ENCODE data around the gene RTEL1. TPM values are rescaled to one million over a fixed set of nuclear protein-coding genes. Genes with fewer than 3 reads are reported as not detected.

RTEL1 gene
- total and polyA plus RNA-seq, 9 of the 15 experiments (the other 6 are each of a cell fraction or from before 2014, with no cell fraction given) = 0.36 to 61.0 (median 17.9) TPM

DNA sequence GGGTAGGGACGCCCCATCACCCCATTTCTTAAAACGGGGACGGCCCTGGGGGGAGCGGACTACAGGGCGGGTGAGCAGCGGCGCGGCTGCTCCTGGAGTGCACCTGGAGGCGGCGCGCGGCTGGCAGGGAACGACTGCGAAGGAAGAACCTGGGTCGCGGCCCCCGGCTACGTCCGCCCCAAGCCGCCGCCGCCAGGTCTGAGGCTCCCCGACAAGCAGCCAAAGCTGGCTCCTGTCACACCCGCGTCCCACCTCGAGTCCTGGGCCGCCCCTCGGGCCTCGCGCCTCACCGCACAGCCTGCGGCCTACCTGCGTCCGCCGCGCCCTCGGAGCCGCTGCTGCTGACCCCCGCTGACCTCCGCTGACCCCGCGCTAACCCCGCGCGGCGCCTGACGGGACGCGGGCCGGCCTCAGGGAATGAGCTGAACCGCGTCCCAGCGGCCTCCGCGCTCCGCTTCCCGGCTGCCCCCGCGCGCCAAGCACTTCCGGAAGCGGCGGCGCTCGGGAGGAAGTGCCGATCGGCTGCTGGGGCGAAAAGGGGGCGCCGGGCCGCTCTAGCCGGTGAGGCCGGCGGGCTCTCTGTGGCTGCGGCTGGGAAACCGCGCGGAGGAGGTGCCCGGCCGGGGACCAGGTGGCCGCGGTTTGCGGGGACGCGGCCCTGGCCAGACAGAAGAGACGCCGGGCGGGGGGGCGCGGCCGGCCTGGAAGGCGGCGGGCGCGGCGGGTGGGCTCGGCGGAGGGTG lies 49.6 kb downstream of the RTEL1 start, which contains the start of the genes ARFRP1 and ZGPAT (continued):
- TF ChIP-seq, protein P1, sequence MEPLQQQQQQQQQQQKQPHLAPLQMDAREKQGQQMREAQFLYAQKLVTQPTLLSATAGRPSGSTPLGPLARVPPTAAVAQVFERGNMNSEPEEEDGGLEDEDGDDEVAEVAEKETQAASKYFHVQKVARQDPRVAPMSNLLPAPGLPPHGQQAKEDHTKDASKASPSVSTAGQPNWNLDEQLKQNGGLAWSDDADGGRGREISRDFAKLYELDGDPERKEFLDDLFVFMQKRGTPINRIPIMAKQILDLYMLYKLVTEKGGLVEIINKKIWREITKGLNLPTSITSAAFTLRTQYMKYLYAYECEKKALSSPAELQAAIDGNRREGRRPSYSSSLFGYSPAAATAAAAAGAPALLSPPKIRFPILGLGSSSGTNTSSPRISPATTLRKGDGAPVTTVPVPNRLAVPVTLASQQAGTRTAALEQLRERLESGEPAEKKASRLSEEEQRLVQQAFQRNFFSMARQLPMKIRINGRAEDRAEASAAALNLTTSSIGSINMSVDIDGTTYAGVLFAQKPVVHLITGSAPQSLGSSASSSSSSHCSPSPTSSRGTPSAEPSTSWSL (CRISPR knock-in tag; IDR thresholded peaks at IDR 0.05; ENCODE audit: borderline replicate concordance) = 0 out of 2 replicates have a peak, but pooled peaks have one; percentile 25
- TF ChIP-seq TAL1 (IDR thresholded peaks at IDR 0.05) (no peak), FOXK1 (CRISPR knock-in tag; IDR thresholded peaks at IDR 0.05; ENCODE audit: borderline replicate concordance) (no peak), PRPF4 (IDR thresholded peaks at IDR 0.05; ENCODE audit: insufficient read depth, low read depth, low read length, poor library complexity, severe bottlenecking) (no peak), HDAC3 (IDR thresholded peaks at IDR 0.05; ENCODE audit: borderline replicate concordance, partially characterized antibody) (no peak), KLF6 (CRISPR knock-in tag; IDR thresholded peaks at IDR 0.05; ENCODE audit: borderline replicate concordance) (no peak), HNRNPL (IDR thresholded peaks at IDR 0.05; ENCODE audit: low read depth, low read length) (0 out of 2 replicates have a peak, but pooled peaks have one; percentile 28), SMC3 (conservative IDR thresholded peaks at IDR 0.05; ENCODE audit: insufficient read depth, low read depth, low read length) (no peak), MAFK (IDR thresholded peaks at IDR 0.05; ENCODE audit: low read length) (no peak), NFE2 (IDR thresholded peaks at IDR 0.05; ENCODE audit: low read depth) (no peak), ERF (CRISPR knock-in tag; IDR thresholded peaks at IDR 0.05) (no peak; the same call in 1 of the 2 replicates), ZNF12 (CRISPR knock-in tag; IDR thresholded peaks at IDR 0.05) (no peak), ZZZ3 (IDR thresholded peaks at IDR 0.05) (no peak)
- TF ChIP-seq, protein P2, sequence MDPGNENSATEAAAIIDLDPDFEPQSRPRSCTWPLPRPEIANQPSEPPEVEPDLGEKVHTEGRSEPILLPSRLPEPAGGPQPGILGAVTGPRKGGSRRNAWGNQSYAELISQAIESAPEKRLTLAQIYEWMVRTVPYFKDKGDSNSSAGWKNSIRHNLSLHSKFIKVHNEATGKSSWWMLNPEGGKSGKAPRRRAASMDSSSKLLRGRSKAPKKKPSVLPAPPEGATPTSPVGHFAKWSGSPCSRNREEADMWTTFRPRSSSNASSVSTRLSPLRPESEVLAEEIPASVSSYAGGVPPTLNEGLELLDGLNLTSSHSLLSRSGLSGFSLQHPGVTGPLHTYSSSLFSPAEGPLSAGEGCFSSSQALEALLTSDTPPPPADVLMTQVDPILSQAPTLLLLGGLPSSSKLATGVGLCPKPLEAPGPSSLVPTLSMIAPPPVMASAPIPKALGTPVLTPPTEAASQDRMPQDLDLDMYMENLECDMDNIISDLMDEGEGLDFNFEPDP (CRISPR knock-in tag; IDR thresholded peaks at IDR 0.05) = no peak
- TF ChIP-seq, protein P3, sequence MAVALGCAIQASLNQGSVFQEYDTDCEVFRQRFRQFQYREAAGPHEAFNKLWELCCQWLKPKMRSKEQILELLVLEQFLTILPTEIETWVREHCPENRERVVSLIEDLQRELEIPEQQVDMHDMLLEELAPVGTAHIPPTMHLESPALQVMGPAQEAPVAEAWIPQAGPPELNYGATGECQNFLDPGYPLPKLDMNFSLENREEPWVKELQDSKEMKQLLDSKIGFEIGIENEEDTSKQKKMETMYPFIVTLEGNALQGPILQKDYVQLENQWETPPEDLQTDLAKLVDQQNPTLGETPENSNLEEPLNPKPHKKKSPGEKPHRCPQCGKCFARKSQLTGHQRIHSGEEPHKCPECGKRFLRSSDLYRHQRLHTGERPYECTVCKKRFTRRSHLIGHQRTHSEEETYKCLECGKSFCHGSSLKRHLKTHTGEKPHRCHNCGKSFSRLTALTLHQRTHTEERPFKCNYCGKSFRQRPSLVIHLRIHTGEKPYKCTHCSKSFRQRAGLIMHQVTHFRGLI (CRISPR knock-in tag; IDR thresholded peaks at IDR 0.05) = no peak
- TF ChIP-seq, protein P4, sequence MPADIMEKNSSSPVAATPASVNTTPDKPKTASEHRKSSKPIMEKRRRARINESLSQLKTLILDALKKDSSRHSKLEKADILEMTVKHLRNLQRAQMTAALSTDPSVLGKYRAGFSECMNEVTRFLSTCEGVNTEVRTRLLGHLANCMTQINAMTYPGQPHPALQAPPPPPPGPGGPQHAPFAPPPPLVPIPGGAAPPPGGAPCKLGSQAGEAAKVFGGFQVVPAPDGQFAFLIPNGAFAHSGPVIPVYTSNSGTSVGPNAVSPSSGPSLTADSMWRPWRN (IDR thresholded peaks at IDR 0.05; ENCODE audit: low read depth) = no peak
- TF ChIP-seq, protein P5, sequence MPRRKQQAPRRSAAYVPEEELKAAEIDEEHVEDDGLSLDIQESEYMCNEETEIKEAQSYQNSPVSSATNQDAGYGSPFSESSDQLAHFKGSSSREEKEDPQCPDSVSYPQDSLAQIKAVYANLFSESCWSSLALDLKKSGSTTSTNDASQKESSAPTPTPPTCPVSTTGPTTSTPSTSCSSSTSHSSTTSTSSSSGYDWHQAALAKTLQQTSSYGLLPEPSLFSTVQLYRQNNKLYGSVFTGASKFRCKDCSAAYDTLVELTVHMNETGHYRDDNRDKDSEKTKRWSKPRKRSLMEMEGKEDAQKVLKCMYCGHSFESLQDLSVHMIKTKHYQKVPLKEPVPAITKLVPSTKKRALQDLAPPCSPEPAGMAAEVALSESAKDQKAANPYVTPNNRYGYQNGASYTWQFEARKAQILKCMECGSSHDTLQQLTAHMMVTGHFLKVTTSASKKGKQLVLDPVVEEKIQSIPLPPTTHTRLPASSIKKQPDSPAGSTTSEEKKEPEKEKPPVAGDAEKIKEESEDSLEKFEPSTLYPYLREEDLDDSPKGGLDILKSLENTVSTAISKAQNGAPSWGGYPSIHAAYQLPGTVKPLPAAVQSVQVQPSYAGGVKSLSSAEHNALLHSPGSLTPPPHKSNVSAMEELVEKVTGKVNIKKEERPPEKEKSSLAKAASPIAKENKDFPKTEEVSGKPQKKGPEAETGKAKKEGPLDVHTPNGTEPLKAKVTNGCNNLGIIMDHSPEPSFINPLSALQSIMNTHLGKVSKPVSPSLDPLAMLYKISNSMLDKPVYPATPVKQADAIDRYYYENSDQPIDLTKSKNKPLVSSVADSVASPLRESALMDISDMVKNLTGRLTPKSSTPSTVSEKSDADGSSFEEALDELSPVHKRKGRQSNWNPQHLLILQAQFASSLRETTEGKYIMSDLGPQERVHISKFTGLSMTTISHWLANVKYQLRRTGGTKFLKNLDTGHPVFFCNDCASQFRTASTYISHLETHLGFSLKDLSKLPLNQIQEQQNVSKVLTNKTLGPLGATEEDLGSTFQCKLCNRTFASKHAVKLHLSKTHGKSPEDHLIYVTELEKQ (CRISPR knock-in tag; IDR thresholded peaks at IDR 0.05) = no peak
